Retinal pigment epithelial cell (primary cell): ENCODE data around the gene GATA3.
"Not testable (repeated sequence)": the region's sequence is repeated elsewhere in the genome, so short reads cannot be mapped to it uniquely, and the experiment has no call there.

Experiments used
- DNase-seq: peaks from one replicate; pipeline ENCODE4 v3.0.0-alpha.2; 2010; ENCODE audit warnings: low read depth
- H3K4me3 ChIP-seq: 2 replicates; pipeline ENCODE4 v1.5.1; 2011; ENCODE audit warnings: mild to moderate bottlenecking, low read length, control low read depth, moderate library complexity
- CTCF ChIP-seq: conservative IDR thresholded peaks from 2 replicates; pipeline ENCODE4 v1.5.1; 2011; ENCODE audit warnings: low read depth, low read length, control low read depth, inconsistent platforms

GATA3 gene

DNA sequence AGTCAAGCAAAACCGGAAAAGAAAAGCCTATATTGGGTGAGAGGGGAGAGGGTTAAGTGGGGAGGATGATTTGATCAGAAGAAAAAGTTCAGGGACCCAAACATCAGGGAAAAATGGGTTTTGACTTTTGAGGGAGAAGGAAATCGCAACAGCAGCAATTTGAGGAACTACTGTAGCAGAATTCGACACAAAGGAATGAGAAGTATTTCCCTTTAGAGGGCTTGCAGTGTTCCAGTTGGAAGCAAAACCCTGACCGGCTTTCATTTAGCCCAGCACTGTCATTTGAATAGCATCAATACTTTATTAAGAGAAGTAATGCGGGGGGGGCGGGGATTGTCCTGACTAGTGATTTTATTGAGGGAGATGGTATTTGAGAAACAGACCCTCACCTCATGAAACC, 37.2 kb upstream of the GATA3 start:
- no peak for TF ChIP-seq CTCF
- DNase-seq = no peak

GRCh38 chr10:8023321-8023720, 31.2 kb upstream of the GATA3 start:
- no peak overlapping the region for H3K4me3 ChIP-seq
- no peak for DNase-seq
- no peak for TF ChIP-seq CTCF

More for the DNA sequence above, 37.2 kb upstream of the GATA3 start:
- no peak overlapping the region for H3K4me3 ChIP-seq

DNA sequence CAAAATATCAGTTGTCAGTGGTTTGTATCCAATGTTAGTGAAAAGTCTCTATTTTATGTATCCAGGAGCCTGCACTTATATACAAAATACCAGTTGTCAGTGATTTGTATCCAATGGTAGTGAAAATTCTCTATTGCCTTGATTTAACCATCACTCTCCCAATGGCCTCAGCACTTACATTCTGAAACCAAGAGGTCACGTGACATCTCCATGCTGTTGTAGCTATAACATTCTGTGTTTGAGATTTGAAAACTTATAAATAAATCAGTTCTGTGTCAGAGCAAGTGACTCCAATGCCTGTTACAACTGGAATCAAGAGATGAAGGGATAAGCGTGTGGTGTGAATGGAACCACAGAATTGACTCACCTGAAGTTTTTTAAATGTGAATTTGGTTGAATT, 30.6 kb upstream of the GATA3 start:
- DNase-seq = no peak
- no peak overlapping the region for H3K4me3 ChIP-seq
- no peak for TF ChIP-seq CTCF

DNA sequence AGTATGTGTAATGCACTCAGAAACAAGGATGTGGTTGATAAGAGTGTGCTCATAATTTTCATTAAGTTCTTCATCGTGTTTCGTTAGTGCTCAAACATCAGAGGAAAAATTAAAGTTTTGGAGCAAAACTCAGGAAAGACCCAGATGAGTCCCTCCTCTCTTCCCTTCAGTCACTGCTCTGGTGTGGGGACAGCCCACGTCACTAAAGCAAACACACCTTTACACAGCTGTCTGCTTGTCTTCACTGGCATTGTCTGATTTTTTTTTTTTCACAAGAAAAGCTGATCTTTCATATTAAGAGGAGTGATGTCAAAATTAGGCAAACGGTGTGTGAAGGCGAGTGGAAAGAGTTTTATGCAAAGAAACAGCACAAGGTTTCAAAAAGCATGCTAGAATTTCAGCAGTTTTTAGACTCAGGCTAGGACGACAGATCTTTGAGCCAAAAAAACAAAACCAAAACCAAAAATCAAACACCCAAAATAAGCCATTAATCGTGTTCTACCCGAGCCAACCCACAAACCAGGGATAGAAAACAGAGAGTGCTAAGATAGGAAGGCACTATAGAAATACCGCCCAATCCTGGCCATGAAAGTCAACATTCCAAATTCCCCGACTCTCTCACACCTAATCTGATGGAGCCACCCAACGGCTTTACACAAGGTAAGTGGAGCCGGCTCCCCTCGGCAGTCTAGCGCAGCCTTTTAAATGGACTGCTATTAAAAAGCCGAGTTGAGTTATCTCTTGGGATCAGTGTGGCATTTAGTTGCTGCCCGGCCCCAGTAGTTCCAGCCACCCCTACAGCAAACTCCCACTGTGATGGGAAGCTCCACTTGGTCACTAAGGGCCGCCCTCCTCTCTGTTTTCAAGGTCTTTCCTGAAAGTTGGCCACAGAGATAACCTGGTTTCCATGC, 27.9 kb upstream of the GATA3 start:
- DNase-seq = no peak
- no peak for TF ChIP-seq CTCF
- no peak overlapping the region for H3K4me3 ChIP-seq

- DNase-seq, H3K4me3 ChIP-seq: not testable (repeated sequence)
These were observed 23.3 kb upstream of the GATA3 start for GRCh38 chr10:8031211-8031610.

DNA sequence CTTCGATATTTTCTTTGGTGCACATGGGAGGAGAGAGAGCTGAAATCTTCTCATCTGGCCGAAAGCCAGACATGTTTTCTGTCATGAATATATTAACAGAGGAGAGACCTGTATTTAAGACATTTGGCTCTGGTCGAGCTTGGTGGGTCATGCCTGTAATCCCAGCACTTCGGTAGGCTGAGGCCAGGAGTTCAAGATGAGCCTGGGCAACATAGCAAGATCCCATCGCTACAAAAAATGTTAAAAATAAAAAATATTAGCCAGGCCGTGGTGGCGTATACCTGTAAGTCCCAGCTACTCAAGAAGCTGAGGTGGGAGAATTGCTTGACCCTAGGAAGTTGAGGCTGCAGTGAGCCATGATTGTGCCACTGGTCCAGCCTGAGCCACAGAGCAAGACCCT, 21.9 kb upstream of the GATA3 start:
- DNase-seq = no peak
- TF ChIP-seq CTCF = no peak
- no peak overlapping the region for H3K4me3 ChIP-seq

DNA sequence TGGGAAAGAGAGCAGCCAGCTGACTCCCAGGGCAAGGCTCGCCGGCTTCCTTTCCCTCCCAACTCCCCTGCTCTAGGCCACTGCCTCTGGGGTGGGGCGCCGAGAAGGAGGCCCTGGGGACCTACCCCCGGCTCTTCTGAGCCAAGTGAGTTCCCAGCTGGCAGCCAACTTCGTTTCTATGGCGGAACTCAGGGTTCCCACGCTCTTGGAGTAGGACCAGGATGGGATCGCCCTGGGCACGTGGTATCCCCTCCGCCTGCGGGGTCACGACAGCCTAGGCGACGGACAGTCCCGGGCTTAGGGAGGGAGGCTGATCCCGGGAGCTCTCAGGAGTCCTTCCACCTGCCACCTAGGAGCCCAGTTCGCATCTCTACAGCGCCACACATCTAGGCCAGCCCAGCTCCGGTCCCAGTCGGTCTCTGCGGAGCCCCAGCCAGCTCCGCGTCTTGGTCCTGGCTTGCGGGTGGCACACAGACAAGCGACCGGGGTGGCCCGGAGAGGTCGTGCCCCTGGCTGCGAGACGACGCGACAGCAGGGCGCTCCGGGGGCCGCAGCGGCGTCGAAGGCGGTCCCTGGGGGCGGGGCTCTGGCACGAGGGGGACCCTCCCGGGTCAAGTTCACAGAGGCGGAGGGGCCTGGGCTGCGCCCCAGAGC, 20.5 kb upstream of the GATA3 start:
- no peak overlapping the region for H3K4me3 ChIP-seq
- DNase-seq = no peak
- no peak for TF ChIP-seq CTCF
